K562 (cell line): ENCODE data around the gene SLC29A2. TPM values are rescaled to one million over a fixed set of nuclear protein-coding genes. Genes with fewer than 3 reads are reported as not detected.

Experiments used
- ATF6 ChIP-seq: sonication (generic); formaldehyde crosslinking; IDR thresholded peaks from 2 replicates; pipeline ENCODE4 v1.4.0; 2020; ENCODE audit warnings: mild to moderate bottlenecking, missing genetic modification reagents
- C11orf30 ChIP-seq: fragments of 450-650 bp; IDR thresholded peaks from 2 replicates; pipeline ENCODE4 v1.6.1; 2016; ENCODE audit warnings: low read depth, mild to moderate bottlenecking
- CHD4 ChIP-seq: fragments of 200-600 bp; sonication (generic); IDR thresholded peaks from 3 replicates; pipeline ENCODE4 v1.6.1; 2012; ENCODE audit warnings: low read depth, mild to moderate bottlenecking, mixed read lengths, low read length, inconsistent platforms; ENCODE audit not compliant: insufficient read depth, insufficient replicate concordance, poor library complexity, severe bottlenecking
- KDM5B ChIP-seq: fragments of 200-600 bp; sonication (generic); IDR thresholded peaks from 2 replicates; pipeline ENCODE4 v1.6.1; 2012; ENCODE audit warnings: low read depth, mild to moderate bottlenecking, moderate library complexity, low read length, control low read depth, inconsistent platforms; ENCODE audit not compliant: insufficient replicate concordance
- MGA ChIP-seq: fragments of 450-650 bp; IDR thresholded peaks from 2 replicates; pipeline ENCODE4 v1.6.1; 2016; ENCODE audit warnings: mild to moderate bottlenecking, moderate library complexity
- polyA plus RNA-seq, 8 experiments: library from polyadenylated mRNA; depleted of rRNA in 4 of 8; stranded (reverse) in 5 of 8; unstranded in 3 of 8; fragments of >200 nt; fragmentation: Nextera tagmentation in 2 of 8; fragmentation: Illumina TruSeq in 1 of 8; extraction: Ambion mirVana in 2 of 8; extraction: Trizol in 1 of 8; gene quantifications; 2 replicates each; pipeline versions ENCODE4 v1.2.1 to v1.2.3, GENCODE V29; 2011 to 2014; ENCODE audit warnings: inconsistent platforms in 1 of 8, missing spikeins in 1 of 8
- total RNA-seq, 7 experiments: library from RNA; depleted of rRNA in 6 of 7; stranded (reverse); fragments of >200 nt in 6 of 7; fragmentation: Illumina TruSeq in 2 of 7; extraction: Trizol in 2 of 7; gene quantifications; 2 replicates each; pipeline versions ENCODE4 v1.2.1 to v1.2.3, GENCODE V29; 2011 to 2021; ENCODE audit warnings: low replicate concordance in 1 of 7
- TF ChIP-seq, protein P1 (sequence below): fragments of 450-650 bp; IDR thresholded peaks from 2 replicates; pipeline ENCODE4 v1.6.1; 2018; ENCODE audit not compliant: partially characterized antibody

The SLC29A2 gene
- total and polyA plus RNA-seq, 9 of the 15 experiments (the other 6 are each of a cell fraction or from before 2014, with no cell fraction given) = 2.4 to 48.6 (median 14.2) TPM

GRCh38 chr11:66359662-66360087, 11.9 kb downstream of the SLC29A2 start (continued):
- TF ChIP-seq, protein P1, sequence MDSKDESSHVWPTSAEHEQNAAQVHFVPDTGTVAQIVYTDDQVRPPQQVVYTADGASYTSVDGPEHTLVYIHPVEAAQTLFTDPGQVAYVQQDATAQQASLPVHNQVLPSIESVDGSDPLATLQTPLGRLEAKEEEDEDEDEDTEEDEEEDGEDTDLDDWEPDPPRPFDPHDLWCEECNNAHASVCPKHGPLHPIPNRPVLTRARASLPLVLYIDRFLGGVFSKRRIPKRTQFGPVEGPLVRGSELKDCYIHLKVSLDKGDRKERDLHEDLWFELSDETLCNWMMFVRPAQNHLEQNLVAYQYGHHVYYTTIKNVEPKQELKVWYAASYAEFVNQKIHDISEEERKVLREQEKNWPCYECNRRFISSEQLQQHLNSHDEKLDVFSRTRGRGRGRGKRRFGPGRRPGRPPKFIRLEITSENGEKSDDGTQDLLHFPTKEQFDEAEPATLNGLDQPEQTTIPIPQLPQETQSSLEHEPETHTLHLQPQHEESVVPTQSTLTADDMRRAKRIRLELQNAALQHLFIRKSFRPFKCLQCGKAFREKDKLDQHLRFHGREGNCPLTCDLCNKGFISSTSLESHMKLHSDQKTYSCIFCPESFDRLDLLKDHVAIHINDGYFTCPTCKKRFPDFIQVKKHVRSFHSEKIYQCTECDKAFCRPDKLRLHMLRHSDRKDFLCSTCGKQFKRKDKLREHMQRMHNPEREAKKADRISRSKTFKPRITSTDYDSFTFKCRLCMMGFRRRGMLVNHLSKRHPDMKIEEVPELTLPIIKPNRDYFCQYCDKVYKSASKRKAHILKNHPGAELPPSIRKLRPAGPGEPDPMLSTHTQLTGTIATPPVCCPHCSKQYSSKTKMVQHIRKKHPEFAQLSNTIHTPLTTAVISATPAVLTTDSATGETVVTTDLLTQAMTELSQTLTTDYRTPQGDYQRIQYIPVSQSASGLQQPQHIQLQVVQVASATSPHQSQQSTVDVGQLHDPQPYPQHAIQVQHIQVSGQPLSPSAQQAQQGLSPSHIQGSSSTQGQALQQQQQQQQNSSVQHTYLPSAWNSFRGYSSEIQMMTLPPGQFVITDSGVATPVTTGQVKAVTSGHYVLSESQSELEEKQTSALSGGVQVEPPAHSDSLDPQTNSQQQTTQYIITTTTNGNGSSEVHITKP = peak; percentile 49
- TF ChIP-seq KDM5B (peak; percentile 44), ATF6 (CRISPR knock-in tag) (no peak), MGA (no peak), CHD4 (no peak), C11orf30 (no peak)
